Glutamatergic neuron (in vitro differentiated cells): ENCODE measurements around the gene HOXD13. TPM values are rescaled to one million over a fixed set of nuclear protein-coding genes. Genes with fewer than 3 reads are reported as not detected.

ENCODE experiments used
- DNase-seq: peaks from one replicate; pipeline ENCODE4 v3.0.0; 2022
- H3K27ac Mint-ChIP-seq: one replicate; pipeline ENCODE4 v1.8.0; 2020; ENCODE audit warnings: mild to moderate bottlenecking, mixed read lengths, inconsistent platforms; ENCODE audit not compliant: unreplicated experiment
- H3K27me3 Mint-ChIP-seq: one replicate; pipeline ENCODE4 v1.8.0; 2020; ENCODE audit warnings: mild to moderate bottlenecking, moderate library complexity, mixed read lengths, inconsistent platforms; ENCODE audit not compliant: unreplicated experiment
- H3K36me3 Mint-ChIP-seq: one replicate; pipeline ENCODE4 v1.8.0; 2020; ENCODE audit warnings: mild to moderate bottlenecking, mixed read lengths, inconsistent platforms; ENCODE audit not compliant: unreplicated experiment
- H3K4me1 Mint-ChIP-seq: one replicate; pipeline ENCODE4 v1.8.0; 2020; ENCODE audit warnings: mild to moderate bottlenecking, low read depth, mixed read lengths, inconsistent platforms; ENCODE audit not compliant: unreplicated experiment
- H3K4me3 Mint-ChIP-seq: one replicate; pipeline ENCODE4 v1.8.0; 2020; ENCODE audit warnings: mild to moderate bottlenecking, mixed read lengths, inconsistent platforms; ENCODE audit not compliant: unreplicated experiment
- H3K9me3 Mint-ChIP-seq: one replicate; pipeline ENCODE4 v1.8.0; 2020; ENCODE audit warnings: mild to moderate bottlenecking, moderate library complexity, mixed read lengths, inconsistent platforms; ENCODE audit not compliant: unreplicated experiment
- total RNA-seq: library from RNA; stranded (reverse); fragmentation: NEBNext Ultra II Directional; extraction: Animal tissue kit (Norgen Biotek cat#: 25700); gene quantifications from one replicate; pipeline ENCODE4 v1.2.1, GENCODE V29; 2021; ENCODE audit not compliant: unreplicated experiment
- TF ChIP-seq, protein P1 (sequence below): fragments of 200-600 bp; sonication (generic); IDR thresholded peaks from one replicate; pipeline ENCODE4 v1.5.0; 2021; ENCODE audit not compliant: partially characterized antibody, unreplicated experiment

HOXD13 gene
- total RNA-seq, 1 donor from 2014 or later: 0.17 TPM

- peaks cover 3% of the 10 kb centered on the region for H3K4me1 Mint-ChIP-seq
- no peak for DNase-seq
- TF ChIP-seq, protein P1, sequence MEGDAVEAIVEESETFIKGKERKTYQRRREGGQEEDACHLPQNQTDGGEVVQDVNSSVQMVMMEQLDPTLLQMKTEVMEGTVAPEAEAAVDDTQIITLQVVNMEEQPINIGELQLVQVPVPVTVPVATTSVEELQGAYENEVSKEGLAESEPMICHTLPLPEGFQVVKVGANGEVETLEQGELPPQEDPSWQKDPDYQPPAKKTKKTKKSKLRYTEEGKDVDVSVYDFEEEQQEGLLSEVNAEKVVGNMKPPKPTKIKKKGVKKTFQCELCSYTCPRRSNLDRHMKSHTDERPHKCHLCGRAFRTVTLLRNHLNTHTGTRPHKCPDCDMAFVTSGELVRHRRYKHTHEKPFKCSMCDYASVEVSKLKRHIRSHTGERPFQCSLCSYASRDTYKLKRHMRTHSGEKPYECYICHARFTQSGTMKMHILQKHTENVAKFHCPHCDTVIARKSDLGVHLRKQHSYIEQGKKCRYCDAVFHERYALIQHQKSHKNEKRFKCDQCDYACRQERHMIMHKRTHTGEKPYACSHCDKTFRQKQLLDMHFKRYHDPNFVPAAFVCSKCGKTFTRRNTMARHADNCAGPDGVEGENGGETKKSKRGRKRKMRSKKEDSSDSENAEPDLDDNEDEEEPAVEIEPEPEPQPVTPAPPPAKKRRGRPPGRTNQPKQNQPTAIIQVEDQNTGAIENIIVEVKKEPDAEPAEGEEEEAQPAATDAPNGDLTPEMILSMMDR: no peak
- H3K36me3 Mint-ChIP-seq: peaks cover under 1% of the 10 kb centered on the region
- peak overlapping the region; percentile 85 for H3K4me3 Mint-ChIP-seq
- H3K27me3 Mint-ChIP-seq: peaks cover 43% of the 10 kb centered on the region
- H3K9me3 Mint-ChIP-seq: peaks cover 14% of the 10 kb centered on the region
- H3K27ac Mint-ChIP-seq: no peak overlapping the region
Measured at GRCh38 chr2:176122052-176122682, 29.6 kb downstream of the HOXD13 start.

DNA sequence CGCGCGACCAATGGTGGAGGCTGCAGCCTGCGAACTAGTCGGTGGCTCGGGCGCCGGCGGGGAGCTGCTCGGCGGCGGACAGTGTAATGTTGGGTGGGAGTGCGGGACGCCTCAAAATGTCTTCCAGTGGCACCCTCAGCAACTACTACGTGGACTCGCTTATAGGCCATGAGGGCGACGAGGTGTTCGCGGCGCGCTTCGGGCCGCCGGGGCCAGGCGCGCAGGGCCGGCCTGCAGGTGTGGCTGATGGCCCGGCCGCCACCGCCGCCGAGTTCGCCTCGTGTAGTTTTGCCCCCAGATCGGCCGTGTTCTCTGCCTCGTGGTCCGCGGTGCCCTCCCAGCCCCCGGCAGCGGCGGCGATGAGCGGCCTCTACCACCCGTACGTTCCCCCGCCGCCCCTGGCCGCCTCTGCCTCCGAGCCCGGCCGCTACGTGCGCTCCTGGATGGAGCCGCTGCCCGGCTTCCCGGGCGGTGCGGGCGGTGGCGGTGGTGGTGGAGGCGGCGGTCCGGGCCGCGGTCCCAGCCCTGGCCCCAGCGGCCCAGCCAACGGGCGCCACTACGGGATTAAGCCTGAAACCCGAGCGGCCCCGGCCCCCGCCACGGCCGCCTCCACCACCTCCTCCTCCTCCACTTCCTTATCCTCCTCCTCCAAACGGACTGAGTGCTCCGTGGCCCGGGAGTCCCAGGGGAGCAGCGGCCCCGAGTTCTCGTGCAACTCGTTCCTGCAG, 30.3 kb downstream of the HOXD13 start, which contains the start of gene HOXD9:
Gene HOXD9, plus strand, starts transcription at position 37 of the 728 bp plus-strand sequence. Its CDS starts 50 bp downstream, at position 87.
- peaks cover 3% of the 10 kb centered on the region for H3K4me1 Mint-ChIP-seq
- DNase-seq: peak; percentile 79

GRCh38 chr2:176123411-176124109, 31.0 kb downstream of the HOXD13 start:
- Mint-ChIP-seq H3K27ac (no peak overlapping the region), H3K4me1 (peaks cover 8% of the 10 kb centered on the region), H3K9me3 (peaks cover 21% of the 10 kb centered on the region), H3K36me3 (no peaks in the 10 kb centered on the region), H3K4me3 (peak overlapping the region; percentile 58), H3K27me3 (peaks cover 47% of the 10 kb centered on the region)
- TF ChIP-seq, protein P1: no peak
- peak; percentile 43 for DNase-seq

More for the DNA sequence above, 30.3 kb downstream of the HOXD13 start, which contains the start of gene HOXD9:
- Mint-ChIP-seq H3K4me3 (peak within 1 kb of the TSS; percentile 85), H3K9me3 (peaks cover 15% of the 10 kb centered on the region), H3K36me3 (no peaks in the 10 kb centered on the region), H3K27ac (no peak within 1 kb of the TSS), H3K27me3 (peaks cover 43% of the 10 kb centered on the region)
- TF ChIP-seq, protein P1: no peak

DNA sequence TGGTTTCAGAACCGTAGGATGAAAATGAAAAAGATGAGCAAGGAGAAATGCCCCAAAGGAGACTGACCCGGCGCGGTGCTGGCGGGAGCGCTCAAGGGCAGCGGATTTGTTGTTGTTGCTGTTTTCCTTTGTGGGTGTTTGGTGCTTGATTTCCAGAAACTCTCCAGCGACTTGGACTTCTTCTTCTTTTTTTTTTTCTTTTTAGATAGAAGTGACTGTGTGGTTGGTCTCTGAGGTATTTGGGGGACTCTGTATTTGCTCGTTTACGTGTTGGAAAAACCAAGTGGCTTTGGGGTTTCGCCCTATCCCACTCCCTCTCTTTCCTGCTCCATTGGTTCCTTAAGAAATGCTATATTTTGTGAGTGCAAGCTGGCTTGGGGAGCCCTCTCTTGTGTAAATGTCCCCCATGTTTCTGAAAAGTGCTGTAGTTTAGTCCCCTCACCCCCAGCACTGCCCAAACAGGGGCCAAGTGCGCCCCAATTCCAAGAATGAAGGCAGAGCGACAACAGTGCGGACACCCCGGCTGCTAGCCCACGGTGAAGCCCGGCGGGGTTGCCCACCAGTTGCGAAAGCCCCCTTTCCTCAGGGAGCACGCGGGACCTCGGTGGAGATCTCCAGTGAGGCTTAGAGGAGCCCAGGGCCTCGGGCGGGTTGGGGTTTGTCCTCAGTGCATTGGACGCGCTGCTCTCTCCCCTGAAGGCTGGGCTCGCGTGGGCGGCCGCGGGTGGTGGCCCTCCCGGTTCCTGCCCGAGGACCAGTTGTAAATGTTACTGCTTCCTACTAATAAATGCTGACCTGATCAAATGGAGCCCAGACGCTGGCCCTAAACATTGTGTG, 31.8 kb downstream of the HOXD13 start:
- DNase-seq: no peak
- H3K9me3 Mint-ChIP-seq: peaks cover 22% of the 10 kb centered on the region
- H3K4me1 Mint-ChIP-seq: peaks cover 8% of the 10 kb centered on the region
- peaks cover 51% of the 10 kb centered on the region for H3K27me3 Mint-ChIP-seq
- H3K36me3 Mint-ChIP-seq: no peaks in the 10 kb centered on the region
- TF ChIP-seq, protein P1: no peak
- H3K27ac Mint-ChIP-seq: no peak overlapping the region
- peak overlapping the region; percentile 58 for H3K4me3 Mint-ChIP-seq
